Ovary (tissue), 3 donors: ENCODE results near the gene KCNK7.

Experiments
- EP300 ChIP-seq: sonication (generic); formaldehyde crosslinking; IDR thresholded peaks from one replicate; pipeline ENCODE4 v1.6.1; 2017; ENCODE audit warnings: antibody characterized with exemption
- POLR2A ChIP-seq: fragments of 450-650 bp; IDR thresholded peaks from one replicate; pipeline ENCODE4 v1.6.1; 2017; ENCODE audit warnings: antibody characterized with exemption, mild to moderate bottlenecking, moderate library complexity
- TF ChIP-seq, protein P1 (sequence below), 3 donors: fragments of 450-650 bp in 2 of 3; fragments of 200-600 bp in 1 of 3; IDR thresholded peaks; one replicate each; pipeline versions ENCODE4 v1.5.1 to v1.8.0; 2016 to 2022; ENCODE audit warnings: antibody characterized with exemption in 3 of 3, mild to moderate bottlenecking in 1 of 3
- donor health status: DM: no; HTN: no; CAD: no.

DNA sequence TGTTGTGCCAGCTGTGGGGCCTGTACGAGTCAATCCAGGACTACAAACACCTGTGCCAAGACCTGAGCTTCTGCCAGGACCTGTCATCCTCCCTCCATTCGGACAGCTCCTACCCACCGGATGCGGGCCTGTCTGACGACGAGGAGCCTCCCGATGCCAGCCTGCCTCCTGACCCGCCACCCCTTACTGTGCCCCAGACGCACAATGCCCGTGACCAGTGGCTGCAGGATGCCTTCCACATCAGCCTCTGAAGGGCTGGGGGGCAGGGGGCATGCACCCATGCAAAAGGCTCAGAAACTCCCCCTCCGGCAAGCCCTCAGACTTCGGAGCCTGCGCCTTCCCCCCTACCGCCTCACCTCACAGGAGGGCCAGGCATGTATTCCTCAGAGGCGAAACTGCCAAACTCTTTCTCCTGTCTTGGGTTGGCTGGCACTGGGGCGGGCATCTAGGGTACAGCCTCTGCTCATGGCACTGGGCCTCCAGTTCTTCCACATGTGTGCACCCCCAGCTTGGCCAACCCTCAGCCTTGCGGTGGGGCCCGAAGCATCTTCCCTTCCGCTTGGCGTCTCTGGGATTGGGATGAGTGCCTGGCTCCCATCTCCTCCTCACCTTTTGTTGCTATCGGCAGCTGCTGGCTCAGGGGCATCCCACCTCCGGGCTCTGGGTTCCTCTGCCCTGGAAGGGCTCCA is 22.1 kb downstream of the KCNK7 start:
- TF ChIP-seq, protein P1, sequence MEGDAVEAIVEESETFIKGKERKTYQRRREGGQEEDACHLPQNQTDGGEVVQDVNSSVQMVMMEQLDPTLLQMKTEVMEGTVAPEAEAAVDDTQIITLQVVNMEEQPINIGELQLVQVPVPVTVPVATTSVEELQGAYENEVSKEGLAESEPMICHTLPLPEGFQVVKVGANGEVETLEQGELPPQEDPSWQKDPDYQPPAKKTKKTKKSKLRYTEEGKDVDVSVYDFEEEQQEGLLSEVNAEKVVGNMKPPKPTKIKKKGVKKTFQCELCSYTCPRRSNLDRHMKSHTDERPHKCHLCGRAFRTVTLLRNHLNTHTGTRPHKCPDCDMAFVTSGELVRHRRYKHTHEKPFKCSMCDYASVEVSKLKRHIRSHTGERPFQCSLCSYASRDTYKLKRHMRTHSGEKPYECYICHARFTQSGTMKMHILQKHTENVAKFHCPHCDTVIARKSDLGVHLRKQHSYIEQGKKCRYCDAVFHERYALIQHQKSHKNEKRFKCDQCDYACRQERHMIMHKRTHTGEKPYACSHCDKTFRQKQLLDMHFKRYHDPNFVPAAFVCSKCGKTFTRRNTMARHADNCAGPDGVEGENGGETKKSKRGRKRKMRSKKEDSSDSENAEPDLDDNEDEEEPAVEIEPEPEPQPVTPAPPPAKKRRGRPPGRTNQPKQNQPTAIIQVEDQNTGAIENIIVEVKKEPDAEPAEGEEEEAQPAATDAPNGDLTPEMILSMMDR (IDR thresholded peaks at IDR 0.05) = no peak
- no peak for TF ChIP-seq EP300
- TF ChIP-seq POLR2A = no peak
